DMS 273 (cell line): Measurements from ENCODE around the gene HS2ST1.

ENCODE experiments used
- DNase-seq: peaks from one replicate; lab custom pipeline; 2025; ENCODE audit not compliant: unreplicated experiment; lab: John Stamatoyannopoulos, UW

The HS2ST1 gene

GRCh38 chr1:87155170-87155569, 240.7 kb downstream of the HS2ST1 start:
- DNase-seq, result no peak

GRCh38 chr1:87155648-87156047, 241.2 kb downstream of the HS2ST1 start:
- DNase-seq, result no peak

GRCh38 chr1:87156124-87156523, 241.7 kb downstream of the HS2ST1 start:
- no peak for DNase-seq

GRCh38 chr1:87159378-87159915, 245.0 kb downstream of the HS2ST1 start:
- DNase-seq, result no peak
